HG02840 (cell line): ENCODE results near the gene POR.
"Not testable (repeated sequence)": the region's sequence is repeated elsewhere in the genome, so short reads cannot be mapped to it uniquely, and the experiment has no call there.

Source experiments
- ATAC-seq: cut with Tn5 transposase; IDR thresholded peaks from one replicate; pipeline ENCODE4 v1.9.1; 2021; ENCODE audit warnings: mild to moderate bottlenecking, moderate library complexity, moderate number of reproducible peaks; ENCODE audit not compliant: unreplicated experiment, low FRiP score

POR gene

GRCh38 chr7:75914655-75915415 is at the start of gene POR:
Gene POR, plus strand, starts transcription at chr7:75915155. Its CDS starts 38,847 bp downstream, at chr7:75954002.
- peak; percentile 92 for ATAC-seq

- ATAC-seq: no peak
These were observed 48.9 kb upstream of the POR start for GRCh38 chr7:75866114-75866488.

DNA sequence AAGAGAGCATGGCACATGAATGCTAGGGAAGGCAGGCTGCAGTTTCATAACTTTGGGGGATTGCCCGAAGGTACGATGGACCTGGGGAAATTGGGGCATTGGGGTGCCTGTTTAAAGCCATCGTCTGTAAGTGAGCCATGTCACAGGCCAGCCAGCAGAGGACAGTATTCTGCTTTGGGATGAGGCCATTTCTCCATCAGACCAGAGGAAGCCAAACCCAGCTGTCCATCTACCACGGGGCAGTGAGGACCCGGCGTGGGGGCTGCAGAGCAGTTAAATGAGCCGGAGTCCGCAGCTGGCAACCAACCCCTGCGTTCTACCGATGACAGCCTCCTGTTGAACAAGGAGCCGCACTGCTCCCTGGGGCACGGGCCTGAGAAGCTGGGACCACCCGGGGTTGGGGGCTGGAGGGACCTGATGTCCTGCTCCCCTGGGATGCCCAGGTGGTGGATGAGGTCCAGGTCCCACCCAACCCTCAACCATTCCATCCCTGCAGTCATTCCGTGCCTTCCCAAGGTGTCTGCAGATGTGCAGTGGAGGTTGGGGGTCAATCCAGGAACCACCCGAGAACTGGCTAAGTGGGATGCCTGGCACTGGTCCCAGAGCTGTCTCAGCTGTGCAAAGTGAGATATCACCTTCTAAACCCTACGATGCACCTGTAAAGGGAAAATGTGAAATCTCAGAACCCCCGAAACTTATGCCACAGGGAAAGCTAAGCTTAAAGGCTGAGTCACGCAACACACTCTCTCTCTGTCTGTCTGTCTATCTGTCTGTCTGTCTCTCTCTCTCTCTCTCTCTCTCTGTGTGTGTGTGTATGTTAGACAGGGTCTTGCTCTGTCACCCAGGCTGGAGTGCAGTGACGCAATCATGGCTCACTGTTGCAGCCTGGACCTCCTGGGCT is 48.2 kb upstream of the POR start:
- no peak for ATAC-seq

DNA sequence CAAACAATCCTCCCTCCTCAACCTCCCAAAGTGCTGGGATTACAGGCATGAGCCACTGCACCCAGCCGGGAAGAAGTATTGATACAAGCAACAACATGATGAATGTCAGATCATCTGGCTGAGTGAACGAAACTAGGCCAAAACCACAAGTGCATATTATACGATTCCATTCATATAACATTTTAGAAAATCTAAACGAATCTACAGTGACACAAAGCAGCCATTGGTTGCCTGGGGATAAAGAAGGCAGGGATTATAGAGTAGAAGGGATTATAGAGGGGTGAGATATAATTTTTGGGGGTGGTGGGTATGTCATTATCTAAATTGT is 47.6 kb upstream of the POR start:
- no peak for ATAC-seq

GRCh38 chr7:75868153-75868552 is 46.8 kb upstream of the POR start:
- ATAC-seq: no peak

DNA sequence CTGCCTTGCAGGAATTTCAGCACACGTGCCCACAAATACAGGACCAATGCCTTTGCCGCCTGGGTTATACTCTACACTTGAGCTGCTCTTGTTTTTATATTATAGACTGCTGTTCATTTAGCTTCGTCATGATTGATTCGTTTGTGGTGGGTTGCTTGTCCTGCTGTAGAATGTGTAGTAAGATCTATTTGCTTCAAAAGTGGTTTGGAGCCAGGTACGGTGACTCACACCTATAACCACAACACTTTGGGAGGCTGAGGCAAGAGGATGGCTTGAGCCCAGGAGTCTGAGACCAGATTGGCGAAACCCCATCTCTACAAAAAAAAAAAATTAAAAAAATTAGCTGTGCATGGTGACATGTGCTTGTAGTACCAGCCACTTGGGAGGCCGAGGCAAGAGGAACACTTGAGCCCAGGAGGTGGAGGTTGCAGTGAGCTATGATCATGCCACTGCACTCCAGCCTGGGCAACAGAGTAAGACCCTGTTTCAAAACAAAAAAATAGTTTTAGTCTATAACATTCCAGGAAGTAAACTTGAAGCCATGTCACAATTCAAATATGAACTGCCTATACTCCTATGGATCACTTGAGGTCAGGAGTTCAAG is 45.1 kb upstream of the POR start:
- no peak for ATAC-seq

GRCh38 chr7:75870557-75871161 is 44.3 kb upstream of the POR start:
- ATAC-seq: no peak

GRCh38 chr7:75872073-75872782 is 42.7 kb upstream of the POR start:
- ATAC-seq: no peak

- ATAC-seq: not testable (repeated sequence)
These were observed 40.8 kb upstream of the POR start for GRCh38 chr7:75874180-75874579.

GRCh38 chr7:75875113-75876080 is 39.6 kb upstream of the POR start:
- no peak for ATAC-seq

DNA sequence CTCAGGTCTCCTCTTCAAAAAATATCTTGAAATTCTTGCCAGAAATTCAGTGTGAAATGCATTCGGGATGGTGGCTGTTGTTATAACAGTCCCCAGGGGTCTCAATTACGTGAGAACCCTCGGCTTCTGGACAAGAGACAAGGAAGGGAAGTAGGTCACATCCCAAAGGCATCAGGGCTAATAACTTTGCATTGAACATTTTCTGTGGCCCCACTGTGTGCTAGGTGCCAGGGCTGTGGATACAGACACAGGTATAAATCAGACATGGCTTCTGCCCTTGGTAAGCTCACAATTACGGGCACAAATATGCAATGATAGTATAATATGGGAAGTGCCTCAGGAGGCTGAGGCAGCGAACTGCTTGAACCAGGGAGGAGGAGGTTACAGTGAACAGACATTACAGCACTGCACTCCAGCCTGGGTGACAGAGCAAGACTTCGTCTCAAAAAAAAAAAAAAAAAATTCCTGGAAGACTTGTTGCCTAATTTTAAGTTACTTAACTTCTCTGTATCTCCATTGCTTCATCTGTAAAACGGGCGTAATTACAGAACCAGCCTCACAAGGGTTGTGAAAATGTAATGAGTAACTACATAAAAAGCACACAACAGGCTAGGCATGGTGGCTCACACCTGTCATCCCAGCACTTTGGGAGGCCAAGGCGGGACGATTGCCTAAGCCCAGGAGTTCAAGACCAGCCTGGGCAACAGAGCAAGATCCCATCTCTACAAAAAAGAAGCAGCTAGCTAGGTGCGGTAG is 38.7 kb upstream of the POR start:
- no peak for ATAC-seq

- ATAC-seq: no peak
These were observed 36.6 kb upstream of the POR start for GRCh38 chr7:75878312-75878768.

DNA sequence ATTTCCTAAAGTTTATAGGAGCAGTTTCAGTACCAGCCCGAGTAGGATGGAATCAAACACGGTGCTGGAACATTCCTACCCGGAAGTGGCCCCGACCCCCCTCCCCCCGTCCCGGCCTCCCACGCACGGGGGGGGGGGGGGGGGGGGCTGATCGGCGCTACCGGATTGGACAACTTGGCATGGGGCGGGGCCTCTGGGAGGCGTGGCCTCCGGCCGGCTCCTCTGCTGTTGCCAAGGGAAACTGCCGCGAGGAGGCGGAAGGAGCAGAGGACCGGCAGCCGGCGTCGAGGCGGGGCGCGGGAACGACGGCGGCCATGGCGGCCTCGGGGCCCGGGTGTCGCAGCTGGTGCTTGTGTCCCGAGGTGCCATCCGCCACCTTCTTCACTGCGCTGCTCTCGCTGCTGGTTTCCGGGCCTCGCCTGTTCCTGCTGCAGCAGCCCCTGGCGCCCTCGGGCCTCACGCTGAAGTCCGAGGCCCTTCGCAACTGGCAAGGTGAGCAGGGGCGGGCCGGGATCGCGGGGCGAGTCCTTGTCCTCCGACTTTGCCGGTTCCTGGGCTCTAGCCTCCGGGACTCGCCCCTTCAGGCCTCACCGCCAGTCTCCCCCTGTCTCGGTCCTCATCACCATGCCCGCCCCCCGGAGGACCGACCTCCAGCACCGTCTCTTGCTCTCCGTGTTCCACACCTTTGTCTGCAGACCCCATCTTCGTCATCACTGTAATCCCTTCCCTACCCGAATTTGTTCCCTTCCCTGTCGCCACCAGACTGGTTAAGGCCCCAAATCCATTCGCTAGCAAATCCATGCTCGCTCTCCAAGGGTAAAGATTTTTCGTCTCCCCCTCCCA is 36.0 kb upstream of the POR start, which contains the start of gene RHBDD2:
RHBDD2 (plus strand) TSS at position 266 of the 843 bp plus-strand sequence; CDS start at position 315, 49 bp downstream.
- ATAC-seq: peak; percentile 93

GRCh38 chr7:75879771-75880184 is 35.2 kb upstream of the POR start:
- no peak for ATAC-seq

DNA sequence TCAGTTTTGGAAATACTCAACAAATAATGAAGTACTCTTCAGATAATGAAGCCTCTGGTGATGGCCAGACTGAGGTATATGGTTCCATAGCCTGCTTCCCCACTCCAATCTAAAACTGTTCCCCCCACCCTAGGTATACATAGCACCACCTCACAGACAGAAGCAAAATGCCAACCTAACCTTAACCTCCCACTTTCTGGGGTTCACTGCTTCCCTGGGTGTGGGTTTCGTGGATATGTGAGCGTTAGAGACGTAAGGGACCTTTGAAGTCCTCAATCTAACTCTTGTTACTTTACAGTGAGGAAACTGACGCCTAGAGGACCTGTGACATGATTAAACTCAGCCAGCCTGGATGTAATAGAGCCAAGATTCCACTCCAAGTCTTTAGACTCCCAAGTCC is 34.7 kb upstream of the POR start:
- no peak for ATAC-seq

- ATAC-seq: no peak
These were observed 33.4 kb upstream of the POR start for GRCh38 chr7:75881436-75882095.
